Lower lobe of right lung (tissue), 2 donors: ENCODE measurements around the gene CFAP100. TPM values are rescaled to one million over a fixed set of nuclear protein-coding genes. Genes with fewer than 3 reads are reported as not detected.
A peak's percentile ranks its signal among the peaks of the same experiment; 100 is the strongest.

Experiments
- ATAC-seq, 2 donors: fragments of 200-7000 bp; cut with Tn5 transposase; one replicate each; pipeline ENCODE4 v1.9.1; 2020 to 2022; ENCODE audit warnings: mild to moderate bottlenecking in 2 of 2, moderate library complexity in 2 of 2
- DNase-seq: peaks from one replicate; pipeline ENCODE4 v3.0.0-alpha.2; 2020
- H3K27ac ChIP-seq: fragments of 200-600 bp; one replicate; pipeline ENCODE4 v1.8.0; 2022
- H3K27me3 ChIP-seq: fragments of 200-600 bp; one replicate; pipeline ENCODE4 v1.8.0; 2022; ENCODE audit warnings: low read depth
- H3K36me3 ChIP-seq: fragments of 200-600 bp; one replicate; pipeline ENCODE4 v1.8.0; 2022; ENCODE audit warnings: mild to moderate bottlenecking
- H3K4me1 ChIP-seq: fragments of 200-600 bp; one replicate; pipeline ENCODE4 v1.8.0; 2022
- H3K4me3 ChIP-seq: fragments of 200-600 bp; one replicate; pipeline ENCODE4 v1.8.0; 2022; ENCODE audit warnings: mild to moderate bottlenecking
- H3K9me3 ChIP-seq: fragments of 200-600 bp; one replicate; pipeline ENCODE4 v1.8.0; 2022
- intact Hi-C: fragments of 100-400 bp; cut with DNase I; formaldehyde crosslinking; loops from one replicate; pipeline ENCODE4 v1.11.0; 2022
- total RNA-seq: library from RNA; stranded (reverse); fragmentation: NEBNext Ultra II Directional; extraction: Animal tissue kit (Norgen Biotek cat#: 25700); gene quantifications from one replicate; pipeline ENCODE4 v1.2.1, GENCODE V29; 2021
- TF ChIP-seq, protein P1 (sequence below): fragments of 200-600 bp; IDR thresholded peaks from one replicate; pipeline ENCODE4 v1.8.0; 2022; ENCODE audit warnings: antibody characterized with exemption, mild to moderate bottlenecking
- donor health status: DM: no; HTN: yes; CAD: no; lungs with severe emphysema.

The CFAP100 gene
- total RNA-seq, 1 donor from 2014 or later: 21.5 TPM

DNA sequence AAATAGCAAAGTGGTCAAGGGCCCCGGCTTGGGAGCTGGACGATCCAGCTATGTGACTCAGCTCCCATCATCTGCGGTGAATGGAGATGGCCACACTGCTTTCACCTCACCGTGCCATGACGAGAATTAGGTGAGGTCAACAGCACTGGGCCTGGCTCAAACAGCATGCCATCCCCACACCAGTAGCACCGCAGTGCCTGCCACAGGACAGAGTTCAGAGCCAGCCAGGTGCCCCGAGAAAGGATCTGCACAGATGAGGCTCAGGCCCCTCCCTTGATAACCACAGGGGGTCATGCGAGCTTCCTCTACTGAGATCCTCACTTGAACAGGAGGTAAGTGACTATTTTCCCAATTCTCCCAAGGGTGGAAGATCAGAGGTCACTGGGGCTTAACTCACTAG is 51.6 kb downstream of the CFAP100 start:
- ATAC-seq: no peak
- no peak for DNase-seq
- intact Hi-C loops: no loop called here
- Histone ChIP-seq H3K27ac (no peak overlapping the region), H3K9me3 (no peaks in the 10 kb centered on the region), H3K27me3 (no peaks in the 10 kb centered on the region), H3K4me3 (no peak overlapping the region), H3K36me3 (peaks cover 49% of the 10 kb centered on the region), H3K4me1 (no peaks in the 10 kb centered on the region)
- TF ChIP-seq, protein P1, sequence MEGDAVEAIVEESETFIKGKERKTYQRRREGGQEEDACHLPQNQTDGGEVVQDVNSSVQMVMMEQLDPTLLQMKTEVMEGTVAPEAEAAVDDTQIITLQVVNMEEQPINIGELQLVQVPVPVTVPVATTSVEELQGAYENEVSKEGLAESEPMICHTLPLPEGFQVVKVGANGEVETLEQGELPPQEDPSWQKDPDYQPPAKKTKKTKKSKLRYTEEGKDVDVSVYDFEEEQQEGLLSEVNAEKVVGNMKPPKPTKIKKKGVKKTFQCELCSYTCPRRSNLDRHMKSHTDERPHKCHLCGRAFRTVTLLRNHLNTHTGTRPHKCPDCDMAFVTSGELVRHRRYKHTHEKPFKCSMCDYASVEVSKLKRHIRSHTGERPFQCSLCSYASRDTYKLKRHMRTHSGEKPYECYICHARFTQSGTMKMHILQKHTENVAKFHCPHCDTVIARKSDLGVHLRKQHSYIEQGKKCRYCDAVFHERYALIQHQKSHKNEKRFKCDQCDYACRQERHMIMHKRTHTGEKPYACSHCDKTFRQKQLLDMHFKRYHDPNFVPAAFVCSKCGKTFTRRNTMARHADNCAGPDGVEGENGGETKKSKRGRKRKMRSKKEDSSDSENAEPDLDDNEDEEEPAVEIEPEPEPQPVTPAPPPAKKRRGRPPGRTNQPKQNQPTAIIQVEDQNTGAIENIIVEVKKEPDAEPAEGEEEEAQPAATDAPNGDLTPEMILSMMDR: no peak

DNA sequence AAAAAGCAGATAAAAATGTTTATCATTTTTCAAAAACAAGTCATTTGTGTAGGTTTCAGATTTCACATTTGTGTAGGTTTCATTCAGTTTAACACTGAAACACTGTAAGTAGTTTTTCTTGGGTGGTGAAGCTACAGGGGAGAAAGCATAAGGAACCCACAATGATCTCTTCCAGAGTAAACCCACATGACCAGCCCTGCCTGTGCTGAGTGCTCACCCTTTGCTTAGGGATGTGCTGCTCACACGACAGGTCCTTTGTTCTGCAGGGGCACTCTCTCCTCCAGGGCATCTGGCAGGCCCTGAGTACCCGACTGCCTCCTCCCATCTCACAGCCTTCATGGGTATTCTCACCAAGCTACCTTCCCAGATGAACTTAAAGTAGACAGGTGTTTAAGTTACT is 52.1 kb downstream of the CFAP100 start:
- TF ChIP-seq, protein P1: no peak
- ATAC-seq (no peak), DNase-seq (no peak)
- H3K27ac ChIP-seq: no peak overlapping the region
- H3K36me3 ChIP-seq: peaks cover 49% of the 10 kb centered on the region
- intact Hi-C loops: no loop called here
- no peaks in the 10 kb centered on the region for H3K4me1 ChIP-seq
- no peak overlapping the region for H3K4me3 ChIP-seq
- no peaks in the 10 kb centered on the region for H3K9me3 ChIP-seq
- H3K27me3 ChIP-seq: no peaks in the 10 kb centered on the region

DNA sequence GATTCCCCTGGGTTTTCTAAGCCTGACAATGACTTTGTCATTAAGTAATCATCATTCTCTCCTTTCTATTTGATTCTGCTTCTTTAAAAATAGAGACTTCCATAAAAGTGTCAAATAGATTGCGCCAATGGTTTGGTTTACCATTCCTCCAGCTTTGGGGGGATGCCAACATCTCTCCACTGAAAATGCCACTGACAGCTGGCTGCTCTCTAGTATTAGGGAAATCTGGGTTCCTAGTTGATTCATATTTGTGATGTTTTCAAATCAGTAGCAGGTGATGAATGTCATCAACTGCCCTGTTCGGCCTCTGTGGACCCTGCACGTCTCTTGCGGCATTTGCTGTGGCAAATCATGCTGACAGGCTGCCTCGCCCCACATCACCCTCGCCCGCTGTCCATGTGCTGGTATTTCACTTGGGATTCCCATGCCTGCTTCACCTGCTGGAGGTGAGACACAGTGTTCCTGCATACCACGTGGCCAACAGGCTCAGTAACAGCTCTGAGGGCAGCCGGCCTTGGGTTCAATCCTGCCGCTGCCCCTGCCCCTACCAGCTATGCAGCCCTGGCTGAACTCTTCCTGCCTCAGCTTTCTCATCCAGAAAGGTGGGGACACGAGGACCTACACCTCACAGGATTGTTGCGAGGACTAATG is 52.9 kb downstream of the CFAP100 start:
- intact Hi-C loops: no loop called here
- H3K4me3 ChIP-seq: no peak overlapping the region
- ATAC-seq (no peak), DNase-seq (no peak)
- no peak overlapping the region for H3K27ac ChIP-seq
- no peaks in the 10 kb centered on the region for H3K9me3 ChIP-seq
- TF ChIP-seq, protein P1: no peak
- H3K4me1 ChIP-seq: no peaks in the 10 kb centered on the region
- H3K27me3 ChIP-seq: no peaks in the 10 kb centered on the region
- peaks cover 52% of the 10 kb centered on the region for H3K36me3 ChIP-seq

DNA sequence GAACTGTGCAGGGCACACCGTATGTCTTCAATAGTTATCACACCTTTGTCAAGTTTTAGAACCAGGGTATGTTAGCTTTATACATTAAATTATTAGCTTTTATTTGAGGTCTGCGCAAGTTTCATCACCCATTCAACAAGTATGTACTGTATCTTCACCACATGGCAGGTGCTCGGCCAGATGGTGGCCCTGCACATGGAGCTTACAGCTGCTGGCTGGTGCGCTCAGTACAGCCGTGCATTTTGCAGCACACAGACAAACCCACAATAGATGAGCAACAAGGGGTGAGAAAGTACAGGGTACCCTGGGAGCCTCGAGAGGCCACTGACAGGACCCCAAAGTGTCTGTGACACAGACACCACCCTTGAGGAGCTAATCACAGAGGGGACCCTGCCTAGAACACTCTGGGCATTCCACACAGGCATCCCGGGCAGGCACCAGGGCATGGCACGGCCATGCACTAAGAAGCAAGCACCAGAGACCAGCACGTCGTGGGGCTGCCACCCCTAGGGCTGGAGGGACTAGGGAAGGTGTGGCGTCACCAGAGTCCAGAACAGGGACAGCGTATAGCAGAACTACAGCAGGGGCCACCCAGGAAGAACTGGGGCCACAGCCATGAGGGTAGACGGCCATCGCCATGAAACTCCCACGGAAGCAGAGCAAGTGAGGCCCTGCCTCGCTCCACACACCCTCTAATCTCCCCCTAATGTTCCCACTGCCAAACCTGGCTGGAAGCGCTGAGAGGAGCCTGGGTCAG is 53.6 kb downstream of the CFAP100 start:
- peak in 1 of 2 donors; percentile 18 for ATAC-seq
- intact Hi-C loops: no loop called here
- H3K27me3 ChIP-seq: no peaks in the 10 kb centered on the region
- TF ChIP-seq, protein P1: no peak
- no peak overlapping the region for H3K27ac ChIP-seq
- peaks cover 59% of the 10 kb centered on the region for H3K36me3 ChIP-seq
- no peak overlapping the region for H3K4me3 ChIP-seq
- DNase-seq: no peak
- no peaks in the 10 kb centered on the region for H3K4me1 ChIP-seq
- H3K9me3 ChIP-seq: no peaks in the 10 kb centered on the region

DNA sequence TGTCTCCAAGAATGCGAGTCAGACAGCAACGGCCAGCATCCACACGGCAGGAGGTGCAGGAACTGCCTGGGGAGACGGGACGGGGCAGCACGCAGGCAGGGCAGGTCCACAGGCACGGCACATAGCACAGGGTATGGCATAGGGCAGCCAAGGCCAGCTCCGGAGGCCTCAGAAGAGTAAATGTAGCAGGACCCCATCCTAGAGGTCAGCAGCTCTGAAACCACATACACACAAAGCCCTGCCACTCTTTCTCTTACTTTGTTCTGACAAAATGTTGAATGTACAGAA is 54.1 kb downstream of the CFAP100 start:
- Histone ChIP-seq H3K4me1 (no peaks in the 10 kb centered on the region), H3K36me3 (peaks cover 63% of the 10 kb centered on the region), H3K27ac (no peak overlapping the region), H3K9me3 (no peaks in the 10 kb centered on the region), H3K27me3 (no peaks in the 10 kb centered on the region), H3K4me3 (no peak overlapping the region)
- peak in 1 of 2 donors; percentile 16 for ATAC-seq
- intact Hi-C loops: no loop called here
- DNase-seq: no peak
- TF ChIP-seq, protein P1: no peak
